ENCODE data around the gene RMND5A. TPM values are rescaled to one million over a fixed set of nuclear protein-coding genes. Genes with fewer than 3 reads are reported as not detected.
"Not testable (repeated sequence)": the region's sequence is repeated elsewhere in the genome, so short reads cannot be mapped to it uniquely, and the experiment has no call there.

Gene RMND5A
- total RNA-seq (10 to 100 TPM; 49.6 to 77.9 TPM), polyA plus RNA-seq (ENCODE audit: insufficient read length in 2 of 2) (10 to 100 TPM; 29.4 to 38.4 TPM)
- long read RNA-seq, donor 1, full-length matches to known transcripts = 5 of 5 reads
- long read RNA-seq, donor 1, partial matches to known transcripts = 0 of 5 reads
- long read RNA-seq, donor 1, other reads (novel, unspliced or antisense) = 0 of 5 reads
- long read RNA-seq, donor 2, full-length matches to known transcripts = 6 of 6 reads
- long read RNA-seq, donor 2, partial matches to known transcripts = 0 of 6 reads
- long read RNA-seq, donor 2, other reads (novel, unspliced or antisense) = 0 of 6 reads
- long read RNA-seq, donor 3, full-length matches to known transcripts = 3 of 3 reads
- long read RNA-seq, donor 3, partial matches to known transcripts = 0 of 3 reads
- long read RNA-seq, donor 3, other reads (novel, unspliced or antisense) = 0 of 3 reads
- long read RNA-seq, donor 4, full-length matches to known transcripts = 2 of 2 reads
- long read RNA-seq, donor 4, partial matches to known transcripts = 0 of 2 reads
- long read RNA-seq, donor 4, other reads (novel, unspliced or antisense) = 0 of 2 reads

DNA sequence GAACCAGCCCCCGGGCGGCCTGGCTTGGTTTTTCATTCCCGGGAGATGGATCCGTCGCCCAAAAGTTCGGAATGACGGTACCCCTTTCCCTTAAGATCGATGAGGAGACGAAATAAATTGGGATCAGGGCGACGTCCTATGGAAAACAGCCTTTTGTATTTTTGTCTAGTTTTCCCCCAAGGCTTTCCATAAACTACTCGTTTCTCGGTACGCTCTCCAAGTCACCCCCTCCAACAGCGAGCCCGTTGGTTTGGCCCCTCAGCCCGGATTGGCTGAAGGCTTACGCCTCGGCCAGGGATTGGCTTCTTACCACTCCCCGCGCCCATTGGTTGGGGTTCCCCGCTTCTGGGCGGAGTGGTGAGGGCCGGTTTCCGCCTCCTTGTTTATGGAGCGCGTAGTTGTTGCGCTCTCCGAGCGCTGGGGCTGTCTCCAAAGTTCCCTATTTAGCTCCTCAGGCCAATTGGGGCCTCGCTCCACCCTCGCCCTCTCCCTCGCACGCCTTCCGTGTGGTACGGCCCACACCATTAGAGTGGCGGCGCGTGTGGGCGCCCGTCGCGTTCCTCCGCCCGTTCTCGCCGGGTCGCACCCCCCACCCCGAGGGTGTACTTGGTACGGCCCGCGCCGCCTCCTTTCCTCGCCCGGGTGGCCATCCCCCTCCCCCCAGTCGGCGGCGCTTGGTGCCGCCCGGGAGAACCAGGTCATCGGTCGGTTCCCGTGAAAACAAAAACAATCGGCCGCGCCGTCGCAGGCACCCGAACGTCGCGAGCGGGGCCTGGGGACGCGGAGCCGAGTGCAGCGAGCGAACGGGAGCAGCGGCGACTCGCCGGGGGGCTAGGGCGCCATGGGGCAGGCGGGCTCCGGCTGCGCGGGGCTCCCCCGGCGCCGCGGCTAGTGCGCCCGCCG lies at the start of gene RMND5A:
RMND5A (plus strand) TSS at position 655 of the 903 bp plus-strand sequence. CDS start 377 bp downstream, outside the sequence.
- peak; percentile 62 to 95 (median 72) for DNase-seq (ENCODE audit: low read depth in 4 of 6, low spot score in 6 of 6)
- under 1% methylated on average over 34 of the region's 95 CpGs for WGBS (ENCODE audit: insufficient coverage)

GRCh38 chr2:86671337-86671981 lies 48.6 kb upstream of the RMND5A start:
- DNase-seq (ENCODE audit: low read depth in 4 of 6, low spot score in 6 of 6) = peak in 1 of 6 donors; percentile 25
- H3K27me3 ChIP-seq (ENCODE audit: control insufficient read depth, insufficient read depth, low read length) = no peaks in the 10 kb centered on the region
- H3K27ac ChIP-seq (ENCODE audit: low read depth, low read length) = no peak overlapping the region
- H3K4me3 ChIP-seq (ENCODE audit: low read depth, low read length) = no peak overlapping the region
- no peaks in the 10 kb centered on the region for H3K9me3 ChIP-seq (ENCODE audit: control insufficient read depth, insufficient read depth, low read length)
- H3K36me3 ChIP-seq (ENCODE audit: control insufficient read depth, insufficient read depth, low read length) = no peaks in the 10 kb centered on the region
- no peaks in the 10 kb centered on the region for H3K4me1 ChIP-seq (ENCODE audit: control insufficient read depth, insufficient read depth, low read length)
- WGBS (ENCODE audit: insufficient coverage) = no CpG with 5 or more reads among the region's 5 CpGs

More for the DNA sequence above, at the start of gene RMND5A:
- H3K4me1 ChIP-seq (ENCODE audit: control insufficient read depth, insufficient read depth, low read length); H3K36me3 ChIP-seq (ENCODE audit: control insufficient read depth, insufficient read depth, low read length); H3K27me3 ChIP-seq (ENCODE audit: control insufficient read depth, insufficient read depth, low read length); H3K9me3 ChIP-seq (ENCODE audit: control insufficient read depth, insufficient read depth, low read length): not testable (repeated sequence)
- Histone ChIP-seq H3K4me3 (ENCODE audit: low read depth, low read length) (peak within 1 kb of the TSS; percentile 52), H3K27ac (ENCODE audit: low read depth, low read length) (peak within 1 kb of the TSS; percentile 69)

GRCh38 chr2:86672027-86672545 lies 48.0 kb upstream of the RMND5A start:
- H3K9me3 ChIP-seq (ENCODE audit: control insufficient read depth, insufficient read depth, low read length) = no peaks in the 10 kb centered on the region
- no peak overlapping the region for H3K27ac ChIP-seq (ENCODE audit: low read depth, low read length)
- H3K27me3 ChIP-seq (ENCODE audit: control insufficient read depth, insufficient read depth, low read length) = no peaks in the 10 kb centered on the region
- H3K4me1 ChIP-seq (ENCODE audit: control insufficient read depth, insufficient read depth, low read length) = no peaks in the 10 kb centered on the region
- no peak for DNase-seq (ENCODE audit: low read depth in 4 of 6, low spot score in 6 of 6)
- 100% methylated on average over 1 of the region's 3 CpGs for WGBS (ENCODE audit: insufficient coverage)
- H3K36me3 ChIP-seq (ENCODE audit: control insufficient read depth, insufficient read depth, low read length) = no peaks in the 10 kb centered on the region
- no peak overlapping the region for H3K4me3 ChIP-seq (ENCODE audit: low read depth, low read length)

DNA sequence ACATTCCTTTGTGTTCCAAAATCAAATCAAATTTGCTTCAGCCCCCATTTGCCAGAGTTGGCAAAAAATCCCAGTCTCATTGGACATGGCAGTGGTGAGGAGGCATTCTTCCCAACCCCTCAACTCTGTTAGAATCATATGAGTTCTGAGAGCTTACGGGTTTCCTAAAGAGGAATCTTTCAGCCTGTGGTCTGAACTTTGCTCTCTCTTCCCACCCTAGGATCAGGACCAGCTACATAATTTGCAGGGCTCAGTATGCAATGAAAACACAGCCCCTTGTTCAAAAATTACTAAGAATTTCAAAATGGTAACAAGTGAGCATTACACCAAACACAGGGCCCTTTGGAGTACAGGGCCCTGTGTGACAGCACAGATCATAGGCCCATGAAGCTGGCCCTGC lies 47.1 kb upstream of the RMND5A start:
- no peaks in the 10 kb centered on the region for H3K27me3 ChIP-seq (ENCODE audit: control insufficient read depth, insufficient read depth, low read length)
- WGBS (ENCODE audit: insufficient coverage) = no CpG with 5 or more reads among the region's 1 CpG
- H3K27ac ChIP-seq (ENCODE audit: low read depth, low read length) = no peak overlapping the region

GRCh38 chr2:86673986-86674670 lies 46.0 kb upstream of the RMND5A start:
- DNase-seq (ENCODE audit: low read depth in 4 of 6, low spot score in 6 of 6) = no peak
- H3K4me3 ChIP-seq (ENCODE audit: low read depth, low read length) = no peak overlapping the region
- no peaks in the 10 kb centered on the region for H3K36me3 ChIP-seq (ENCODE audit: control insufficient read depth, insufficient read depth, low read length)
- no peaks in the 10 kb centered on the region for H3K9me3 ChIP-seq (ENCODE audit: control insufficient read depth, insufficient read depth, low read length)
- WGBS (ENCODE audit: insufficient coverage) = 100% methylated on average over 1 of the region's 1 CpG
- H3K27ac ChIP-seq (ENCODE audit: low read depth, low read length) = no peak overlapping the region
- H3K27me3 ChIP-seq (ENCODE audit: control insufficient read depth, insufficient read depth, low read length) = no peaks in the 10 kb centered on the region
- no peaks in the 10 kb centered on the region for H3K4me1 ChIP-seq (ENCODE audit: control insufficient read depth, insufficient read depth, low read length)

More for the DNA sequence above, 47.1 kb upstream of the RMND5A start:
- DNase-seq (ENCODE audit: low read depth in 4 of 6, low spot score in 6 of 6) = no peak
- H3K4me1 ChIP-seq (ENCODE audit: control insufficient read depth, insufficient read depth, low read length) = no peaks in the 10 kb centered on the region
- no peak overlapping the region for H3K4me3 ChIP-seq (ENCODE audit: low read depth, low read length)
- no peaks in the 10 kb centered on the region for H3K9me3 ChIP-seq (ENCODE audit: control insufficient read depth, insufficient read depth, low read length)
- no peaks in the 10 kb centered on the region for H3K36me3 ChIP-seq (ENCODE audit: control insufficient read depth, insufficient read depth, low read length)

- WGBS (ENCODE audit: insufficient coverage) = no CpG with 5 or more reads among the region's 2 CpGs
- Histone ChIP-seq H3K4me3 (ENCODE audit: low read depth, low read length) (no peak overlapping the region), H3K9me3 (ENCODE audit: control insufficient read depth, insufficient read depth, low read length) (no peaks in the 10 kb centered on the region), H3K4me1 (ENCODE audit: control insufficient read depth, insufficient read depth, low read length) (no peaks in the 10 kb centered on the region), H3K27me3 (ENCODE audit: control insufficient read depth, insufficient read depth, low read length) (no peaks in the 10 kb centered on the region), H3K36me3 (ENCODE audit: control insufficient read depth, insufficient read depth, low read length) (no peaks in the 10 kb centered on the region), H3K27ac (ENCODE audit: low read depth, low read length) (no peak overlapping the region)
- DNase-seq (ENCODE audit: low read depth in 4 of 6, low spot score in 6 of 6) = peak in 1 of 6 donors; percentile 14
Measured at GRCh38 chr2:86675104-86675503, 45.0 kb upstream of the RMND5A start.

DNA sequence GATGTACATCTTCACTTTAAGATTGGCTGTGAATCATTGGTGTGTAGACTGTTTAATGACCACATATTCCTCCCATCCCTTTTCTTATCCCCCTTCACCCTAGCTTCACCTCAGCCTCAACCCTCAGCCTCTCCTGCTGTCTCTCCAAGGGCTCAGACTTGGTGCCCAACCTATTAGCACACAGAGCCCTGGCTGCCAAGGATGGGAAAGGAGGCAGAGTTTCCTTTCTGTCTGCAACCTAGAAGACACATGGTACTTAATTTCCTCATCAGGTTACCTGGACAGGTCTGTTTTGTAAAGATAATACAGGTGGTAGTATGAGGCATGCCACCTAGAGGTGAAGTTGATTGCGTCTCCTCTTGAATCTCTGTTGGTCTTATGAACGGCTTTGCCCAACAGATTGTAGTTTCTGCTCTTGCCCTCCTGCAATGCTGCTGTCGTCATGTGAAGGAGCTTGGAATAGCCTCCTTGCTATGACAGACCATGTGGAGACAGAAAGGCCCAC lies 44.5 kb upstream of the RMND5A start:
- H3K4me1 ChIP-seq (ENCODE audit: control insufficient read depth, insufficient read depth, low read length) = no peaks in the 10 kb centered on the region
- H3K36me3 ChIP-seq (ENCODE audit: control insufficient read depth, insufficient read depth, low read length) = no peaks in the 10 kb centered on the region
- H3K9me3 ChIP-seq (ENCODE audit: control insufficient read depth, insufficient read depth, low read length) = no peaks in the 10 kb centered on the region
- H3K27me3 ChIP-seq (ENCODE audit: control insufficient read depth, insufficient read depth, low read length) = no peaks in the 10 kb centered on the region
- 97% methylated on average over 3 of the region's 3 CpGs for WGBS (ENCODE audit: insufficient coverage)
- DNase-seq (ENCODE audit: low read depth in 4 of 6, low spot score in 6 of 6) = no peak
- H3K4me3 ChIP-seq (ENCODE audit: low read depth, low read length) = no peak overlapping the region
- no peak overlapping the region for H3K27ac ChIP-seq (ENCODE audit: low read depth, low read length)

DNA sequence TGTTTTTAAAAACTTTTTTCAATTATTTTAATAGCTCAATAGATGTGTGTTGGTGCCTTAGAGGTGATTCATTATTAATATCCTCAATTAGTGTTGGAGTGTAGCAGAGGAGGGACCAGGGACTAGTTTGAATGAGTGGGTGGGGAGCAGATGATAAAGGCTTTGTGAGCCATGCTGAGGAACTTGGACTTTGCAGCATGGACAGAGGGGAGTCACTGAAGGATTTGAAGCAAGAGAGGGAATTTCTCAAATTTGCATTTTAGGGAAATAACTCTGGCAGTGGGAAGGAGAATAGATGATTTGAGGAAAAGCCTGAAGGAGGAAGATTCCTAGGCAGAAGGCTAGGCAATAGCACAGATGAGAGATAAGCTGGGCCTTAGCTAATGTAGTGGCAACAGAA lies 42.3 kb upstream of the RMND5A start:
- no peak for DNase-seq (ENCODE audit: low read depth in 4 of 6, low spot score in 6 of 6)
- no peaks in the 10 kb centered on the region for H3K9me3 ChIP-seq (ENCODE audit: control insufficient read depth, insufficient read depth, low read length)
- H3K27ac ChIP-seq (ENCODE audit: low read depth, low read length) = no peak overlapping the region
- H3K36me3 ChIP-seq (ENCODE audit: control insufficient read depth, insufficient read depth, low read length) = no peaks in the 10 kb centered on the region
- H3K4me3 ChIP-seq (ENCODE audit: low read depth, low read length) = no peak overlapping the region
- H3K27me3 ChIP-seq (ENCODE audit: control insufficient read depth, insufficient read depth, low read length) = no peaks in the 10 kb centered on the region
- H3K4me1 ChIP-seq (ENCODE audit: control insufficient read depth, insufficient read depth, low read length) = no peaks in the 10 kb centered on the region
